H9 (cell line): ENCODE data around the gene POLE2. TPM values are rescaled to one million over a fixed set of nuclear protein-coding genes. Genes with fewer than 3 reads are reported as not detected.
"Not testable (repeated sequence)": the region's sequence is repeated elsewhere in the genome, so short reads cannot be mapped to it uniquely, and the experiment has no call there.

Source experiments
- DNase-seq: peaks from one replicate; pipeline ENCODE4 v3.0.0-alpha.2; 2017
- H2AFZ ChIP-seq: one replicate; pipeline ENCODE4 v1.6.1; 2013; ENCODE audit warnings: mild to moderate bottlenecking, low read length, control low read depth, moderate library complexity
- H2AK5ac ChIP-seq: 2 replicates; pipeline ENCODE4 v1.6.1; 2013; ENCODE audit warnings: low read length, control low read depth, mixed read lengths; ENCODE audit not compliant: insufficient read length
- H2BK120ac ChIP-seq: one replicate; pipeline ENCODE4 v1.6.1; 2013; ENCODE audit warnings: low read depth, mild to moderate bottlenecking, low read length, control low read depth, inconsistent platforms; ENCODE audit not compliant: poor library complexity, severe bottlenecking
- H2BK12ac ChIP-seq: 2 replicates; pipeline ENCODE4 v1.6.1; 2013; ENCODE audit warnings: low read length, control low read depth, mixed read lengths, low read depth; ENCODE audit not compliant: insufficient read length
- H2BK15ac ChIP-seq: 2 replicates; pipeline ENCODE4 v1.6.1; 2013; ENCODE audit warnings: low read depth, low read length, control low read depth
- H2BK20ac ChIP-seq: one replicate; pipeline ENCODE4 v1.6.1; 2013; ENCODE audit warnings: low read depth, mild to moderate bottlenecking, low read length, control low read depth, inconsistent platforms; ENCODE audit not compliant: poor library complexity, severe bottlenecking
- H2BK5ac ChIP-seq: 2 replicates; pipeline ENCODE4 v1.6.1; 2013; ENCODE audit warnings: low read length, control low read depth, mixed read lengths; ENCODE audit not compliant: insufficient read length
- H3K14ac ChIP-seq: 2 replicates; pipeline ENCODE4 v1.6.1; 2013; ENCODE audit warnings: low read length, control low read depth; ENCODE audit not compliant: insufficient read depth
- H3K18ac ChIP-seq: 2 replicates; pipeline ENCODE4 v1.6.1; 2013; ENCODE audit warnings: low read depth, mild to moderate bottlenecking, mixed read lengths, low read length, control low read depth; ENCODE audit not compliant: insufficient read length
- H3K23ac ChIP-seq: 2 replicates; pipeline ENCODE4 v1.6.1; 2013; ENCODE audit warnings: low read length, control low read depth, mixed read lengths, low read depth; ENCODE audit not compliant: insufficient read length
- H3K23me2 ChIP-seq: 2 replicates; pipeline ENCODE4 v1.6.1; 2013; ENCODE audit warnings: low read depth, mild to moderate bottlenecking, mixed read lengths, low read length, control low read depth; ENCODE audit not compliant: insufficient read length, poor library complexity, severe bottlenecking
- H3K27ac ChIP-seq: 2 replicates; pipeline ENCODE4 v1.5.1; 2013; ENCODE audit warnings: low read length, control low read depth, mixed read lengths, low read depth; ENCODE audit not compliant: insufficient read length
- H3K27me3 ChIP-seq: 2 replicates; pipeline ENCODE4 v1.6.1; 2013; ENCODE audit warnings: low read length, control low read depth, inconsistent platforms; ENCODE audit not compliant: insufficient read depth
- H3K4ac ChIP-seq: 2 replicates; pipeline ENCODE4 v1.6.1; 2013; ENCODE audit warnings: low read depth, mild to moderate bottlenecking, control low read depth, inconsistent platforms, low read length, moderate library complexity
- H3K4me1 ChIP-seq: 2 replicates; pipeline ENCODE4 v1.6.1; 2013; ENCODE audit warnings: low read length, control low read depth, inconsistent platforms; ENCODE audit not compliant: insufficient read depth
- H3K4me2 ChIP-seq: 2 replicates; pipeline ENCODE4 v1.6.1; 2013; ENCODE audit warnings: low read length, control low read depth, mixed read lengths; ENCODE audit not compliant: insufficient read length, insufficient read depth
- H3K56ac ChIP-seq: 2 replicates; pipeline ENCODE4 v1.6.1; 2013; ENCODE audit warnings: low read depth, mild to moderate bottlenecking, mixed read lengths, low read length, control low read depth; ENCODE audit not compliant: insufficient read length
- H3K79me1 ChIP-seq: 2 replicates; pipeline ENCODE4 v1.6.1; 2013; ENCODE audit warnings: low read depth, mild to moderate bottlenecking, moderate library complexity, low read length, control low read depth, inconsistent platforms; ENCODE audit not compliant: insufficient read depth, poor library complexity, severe bottlenecking
- H3K79me2 ChIP-seq: 2 replicates; pipeline ENCODE4 v1.6.1; 2013; ENCODE audit warnings: low read length, control low read depth, inconsistent platforms; ENCODE audit not compliant: insufficient read depth
- H3K9ac ChIP-seq: 2 replicates; pipeline ENCODE4 v1.6.1; 2013; ENCODE audit warnings: low read length, control low read depth, mixed read lengths; ENCODE audit not compliant: insufficient read length; ENCODE audit errors: extremely low read depth
- H3K9me3 ChIP-seq: one replicate; pipeline ENCODE4 v1.6.1; 2013; ENCODE audit warnings: low read depth, low read length, inconsistent platforms; ENCODE audit not compliant: control insufficient read depth
- H3T11ph ChIP-seq: one replicate; pipeline ENCODE4 v1.6.1; 2013; ENCODE audit warnings: mild to moderate bottlenecking, low read length, control low read depth, inconsistent platforms
- H4K20me1 ChIP-seq: one replicate; pipeline ENCODE4 v1.6.1; 2013; ENCODE audit not compliant: control insufficient read depth, insufficient read length, insufficient read depth
- H4K5ac ChIP-seq: 2 replicates; pipeline ENCODE4 v1.6.1; 2013; ENCODE audit warnings: low read depth, mild to moderate bottlenecking, mixed read lengths, low read length, control low read depth; ENCODE audit not compliant: insufficient read length
- H4K8ac ChIP-seq: replicated peaks from 2 replicates; pipeline ENCODE4 v1.6.1; 2013; ENCODE audit warnings: low read length, control low read depth, mixed read lengths, low read depth; ENCODE audit not compliant: insufficient read length
- H4K91ac ChIP-seq: 2 replicates; pipeline ENCODE4 v1.6.1; 2013; ENCODE audit warnings: low read depth, mild to moderate bottlenecking, moderate library complexity, mixed read lengths, low read length, control low read depth; ENCODE audit not compliant: insufficient read length
- H3K27ac Mint-ChIP-seq, 3 experiments: 2 replicates in 2 of 3; 3 replicates in 1 of 3; pipeline ENCODE4 v1.8.0; 2020 to 2021; ENCODE audit warnings: mixed read lengths in 3 of 3, mild to moderate bottlenecking in 1 of 3, moderate library complexity in 1 of 3
- H3K27me3 Mint-ChIP-seq: 2 replicates; pipeline ENCODE4 v1.8.0; 2021; ENCODE audit warnings: low read depth, mild to moderate bottlenecking, moderate library complexity, mixed read lengths
- H3K36me3 Mint-ChIP-seq, 3 experiments: 2 replicates in 2 of 3; 3 replicates in 1 of 3; pipeline ENCODE4 v1.8.0; 2020 to 2021; ENCODE audit warnings: low read depth in 3 of 3, mixed read lengths in 3 of 3; ENCODE audit not compliant: insufficient read depth in 1 of 3
- H3K4me1 Mint-ChIP-seq, 2 experiments: 2 replicates each; pipeline ENCODE4 v1.8.0; 2020; ENCODE audit warnings: mixed read lengths in 2 of 2
- H3K4me3 Mint-ChIP-seq, 2 experiments: 2 replicates in 1 of 2; 3 replicates in 1 of 2; pipeline ENCODE4 v1.8.0; 2020 to 2021; ENCODE audit warnings: mild to moderate bottlenecking in 2 of 2, mixed read lengths in 2 of 2, moderate library complexity in 1 of 2
- H3K9me3 Mint-ChIP-seq, 2 experiments: 2 replicates in 1 of 2; 3 replicates in 1 of 2; pipeline ENCODE4 v1.8.0; 2020; ENCODE audit warnings: mild to moderate bottlenecking in 2 of 2, mixed read lengths in 2 of 2, moderate library complexity in 1 of 2
- WGBS: extraction: QIAGEN DNeasy Blood & Tissue Kit; methylation state at CpG from one replicate; pipeline ENCODE4 v1.1.7; 2013; ENCODE audit warnings: missing lambda C conversion rate, low lambda C conversion rate, mixed read lengths; ENCODE audit not compliant: insufficient read length; ENCODE audit errors: extremely low coverage; 5-methylcytosine and 5-hydroxymethylcytosine counted together
- total RNA-seq: library from RNA; stranded (reverse); gene quantifications from 2 replicates; pipeline ENCODE4 v1.2.1, GENCODE V29; 2021
- TF ChIP-seq, protein P1 (sequence below): fragments of 200-600 bp; sonication (generic); conservative IDR thresholded peaks from 3 replicates; pipeline ENCODE4 v1.8.0; 2021; ENCODE audit warnings: antibody characterized with exemption, mild to moderate bottlenecking

The POLE2 gene
- total RNA-seq, 1 experiment from 2014 or later, result 25.7 TPM

DNA sequence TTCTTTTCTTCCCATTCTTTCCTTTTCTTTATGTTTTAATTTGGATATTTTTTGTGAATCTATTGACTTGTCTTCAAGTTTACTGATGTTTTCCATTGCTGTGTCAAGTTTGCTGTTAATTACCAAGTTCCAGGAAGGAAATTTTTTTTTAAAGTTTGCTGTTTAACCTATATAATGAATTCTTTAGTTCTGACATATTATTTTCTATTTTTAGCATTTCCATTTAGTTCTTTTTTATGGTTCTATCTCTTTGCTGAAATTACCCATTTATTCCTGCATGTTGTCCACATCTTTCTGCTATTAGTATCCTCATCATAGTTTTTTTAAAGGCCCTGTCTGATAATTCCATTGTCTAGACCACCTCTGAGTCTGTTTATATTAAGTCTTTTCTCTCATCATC is 32.7 kb upstream of the POLE2 start:
- no peak overlapping the region for H2AK5ac ChIP-seq
- Mint-ChIP-seq H3K4me1 (peaks cover 9% of the 10 kb centered on the region in 2 experiments), H3K4me3 (no peak overlapping the region), H3K9me3 (no peaks in the 10 kb centered on the region; a peak in 1 of 5 replicates), H3K36me3 (no peaks in the 10 kb centered on the region), H3K27me3 (no peaks in the 10 kb centered on the region; the same call in 1 of the 2 replicates), H3K27ac (no peak overlapping the region)
- no peak overlapping the region for H3T11ph ChIP-seq
- TF ChIP-seq, protein P1, sequence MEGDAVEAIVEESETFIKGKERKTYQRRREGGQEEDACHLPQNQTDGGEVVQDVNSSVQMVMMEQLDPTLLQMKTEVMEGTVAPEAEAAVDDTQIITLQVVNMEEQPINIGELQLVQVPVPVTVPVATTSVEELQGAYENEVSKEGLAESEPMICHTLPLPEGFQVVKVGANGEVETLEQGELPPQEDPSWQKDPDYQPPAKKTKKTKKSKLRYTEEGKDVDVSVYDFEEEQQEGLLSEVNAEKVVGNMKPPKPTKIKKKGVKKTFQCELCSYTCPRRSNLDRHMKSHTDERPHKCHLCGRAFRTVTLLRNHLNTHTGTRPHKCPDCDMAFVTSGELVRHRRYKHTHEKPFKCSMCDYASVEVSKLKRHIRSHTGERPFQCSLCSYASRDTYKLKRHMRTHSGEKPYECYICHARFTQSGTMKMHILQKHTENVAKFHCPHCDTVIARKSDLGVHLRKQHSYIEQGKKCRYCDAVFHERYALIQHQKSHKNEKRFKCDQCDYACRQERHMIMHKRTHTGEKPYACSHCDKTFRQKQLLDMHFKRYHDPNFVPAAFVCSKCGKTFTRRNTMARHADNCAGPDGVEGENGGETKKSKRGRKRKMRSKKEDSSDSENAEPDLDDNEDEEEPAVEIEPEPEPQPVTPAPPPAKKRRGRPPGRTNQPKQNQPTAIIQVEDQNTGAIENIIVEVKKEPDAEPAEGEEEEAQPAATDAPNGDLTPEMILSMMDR, result no peak
- no peak overlapping the region for H4K91ac ChIP-seq
- no peak overlapping the region for H3K14ac ChIP-seq
- no peak overlapping the region for H2AFZ ChIP-seq
- H4K20me1 ChIP-seq, result no peaks in the 10 kb centered on the region
- no peak overlapping the region for H4K5ac ChIP-seq
- H3K9ac ChIP-seq, result no peak overlapping the region
- no peak overlapping the region for H2BK20ac ChIP-seq
- H3K4ac ChIP-seq, result no peak overlapping the region
- H3K18ac ChIP-seq, result no peak overlapping the region
- no peak overlapping the region for H3K56ac ChIP-seq
- H3K27ac ChIP-seq, result no peak overlapping the region
- no peak overlapping the region for H2BK5ac ChIP-seq
- no peaks in the 10 kb centered on the region for H3K9me3 ChIP-seq
- H3K79me1 ChIP-seq, result no peaks in the 10 kb centered on the region
- no peak overlapping the region for H4K8ac ChIP-seq
- H3K79me2 ChIP-seq, result no peaks in the 10 kb centered on the region
- H3K23ac ChIP-seq, result no peak overlapping the region
- no peak overlapping the region for H2BK15ac ChIP-seq
- DNase-seq, result no peak
- no peaks in the 10 kb centered on the region for H3K23me2 ChIP-seq
- no peak overlapping the region for H3K4me2 ChIP-seq
- H3K27me3 ChIP-seq, result no peaks in the 10 kb centered on the region
- no peak overlapping the region for H2BK12ac ChIP-seq
- H3K4me1 ChIP-seq, result no peaks in the 10 kb centered on the region
- H2BK120ac ChIP-seq, result no peak overlapping the region

DNA sequence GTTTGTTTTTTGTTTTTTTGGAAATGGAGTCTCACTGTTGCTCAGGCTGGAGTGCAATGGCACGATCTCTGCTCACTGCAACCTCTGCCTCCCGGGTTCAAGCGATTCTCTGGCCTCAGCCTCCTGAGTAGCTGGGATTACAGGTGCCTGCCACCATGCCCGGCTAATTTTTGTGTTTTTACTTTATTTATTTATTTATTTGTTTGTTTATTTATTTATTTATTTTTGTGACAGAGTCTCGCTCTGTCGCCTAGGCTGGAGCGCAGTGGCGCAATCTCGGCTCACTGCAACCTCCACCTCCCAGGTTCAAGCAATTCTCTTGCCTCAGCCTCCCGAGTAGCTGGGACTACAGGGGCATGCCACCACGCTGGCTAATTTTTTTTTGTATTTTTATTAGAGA is 23.0 kb upstream of the POLE2 start:
- H3K27me3 ChIP-seq, H3K4me1 Mint-ChIP-seq, H3K4ac ChIP-seq, H2AK5ac ChIP-seq, H4K20me1 ChIP-seq, DNase-seq, H3K56ac ChIP-seq, H3K9me3 Mint-ChIP-seq, H3K9me3 ChIP-seq, H3K4me2 ChIP-seq, H3K27ac ChIP-seq, H2BK5ac ChIP-seq, H4K5ac ChIP-seq, H2BK15ac ChIP-seq, H2AFZ ChIP-seq, H3K79me2 ChIP-seq, H3K9ac ChIP-seq, H3K4me1 ChIP-seq, H2BK12ac ChIP-seq, H3K36me3 Mint-ChIP-seq, H3K27ac Mint-ChIP-seq, H3K27me3 Mint-ChIP-seq, H3K79me1 ChIP-seq, H3K23ac ChIP-seq, H3K18ac ChIP-seq, H3K14ac ChIP-seq, H4K8ac ChIP-seq, H4K91ac ChIP-seq, H3K23me2 ChIP-seq, H2BK120ac ChIP-seq, H2BK20ac ChIP-seq, H3K4me3 Mint-ChIP-seq, H3T11ph ChIP-seq: not testable (repeated sequence)
- WGBS, result no CpG with 5 or more reads among the region's 11 CpGs
